Activated T-cell treated with anti-CD3 and anti-CD28 coated beads, Interleukin-2, amount 50 U/mL, for 1 hour (primary cell): ENCODE measurements around the gene CAMK1D.
A peak's percentile ranks its signal among the peaks of the same experiment; 100 is the strongest.

Experiments used
- DNase-seq: peaks from one replicate; pipeline ENCODE4 v3.0.0-alpha.2; 2020

CAMK1D gene

GRCh38 chr10:12566161-12567115, 217.1 kb downstream of the CAMK1D start:
- DNase-seq: no peak

GRCh38 chr10:12568391-12569009, 219.2 kb downstream of the CAMK1D start:
- no peak for DNase-seq

GRCh38 chr10:12572281-12572680, 222.9 kb downstream of the CAMK1D start:
- DNase-seq: no peak

GRCh38 chr10:12577610-12578009, 228.3 kb downstream of the CAMK1D start:
- DNase-seq: no peak

- DNase-seq: no peak
These were observed 230.9 kb downstream of the CAMK1D start for GRCh38 chr10:12579954-12580858.

- no peak for DNase-seq
These were observed 234.7 kb downstream of the CAMK1D start for GRCh38 chr10:12583891-12584595.

- no peak for DNase-seq
These were observed 237.4 kb downstream of the CAMK1D start for GRCh38 chr10:12586741-12587140.

GRCh38 chr10:12587451-12587888, 238.1 kb downstream of the CAMK1D start:
- no peak for DNase-seq

- DNase-seq: no peak
These were observed 238.9 kb downstream of the CAMK1D start for GRCh38 chr10:12588091-12588860.

- no peak for DNase-seq
These were observed 239.9 kb downstream of the CAMK1D start for GRCh38 chr10:12589291-12589690.

GRCh38 chr10:12589791-12590190, 240.4 kb downstream of the CAMK1D start:
- no peak for DNase-seq

- no peak for DNase-seq
These were observed 241.6 kb downstream of the CAMK1D start for GRCh38 chr10:12590675-12591659.

- DNase-seq: no peak
These were observed 243.6 kb downstream of the CAMK1D start for GRCh38 chr10:12592967-12593366.

- DNase-seq: peak; percentile 27
These were observed 245.1 kb downstream of the CAMK1D start for GRCh38 chr10:12594448-12594944.

- no peak for DNase-seq
These were observed 246.7 kb downstream of the CAMK1D start for GRCh38 chr10:12595936-12596576.

- no peak for DNase-seq
These were observed 247.8 kb downstream of the CAMK1D start for GRCh38 chr10:12597176-12597575.

GRCh38 chr10:12597788-12598765, 248.7 kb downstream of the CAMK1D start:
- no peak for DNase-seq

GRCh38 chr10:12600652-12601051, 251.3 kb downstream of the CAMK1D start:
- DNase-seq: no peak
